Lower leg skin (tissue), 4 donors: Measurements from ENCODE around the gene CELF2. TPM values are rescaled to one million over a fixed set of nuclear protein-coding genes. Genes with fewer than 3 reads are reported as not detected.

ENCODE experiments used
- DNase-seq, 2 donors: peaks; one replicate each; pipeline ENCODE4 v3.0.0-alpha.2; 2019; ENCODE audit warnings: low spot score in 2 of 2
- H3K4me3 ChIP-seq: fragments of 200-600 bp; sonication (generic); 2 replicates; pipeline ENCODE4 v1.5.1; 2017; ENCODE audit warnings: mild to moderate bottlenecking, low read depth; ENCODE audit not compliant: poor library complexity, severe bottlenecking
- CTCF ChIP-seq, 3 donors: fragments of 450-650 bp; IDR thresholded peaks; one replicate each; pipeline ENCODE4 v1.5.1; 2016; ENCODE audit warnings: antibody characterized with exemption in 3 of 3, mild to moderate bottlenecking in 3 of 3, moderate library complexity in 2 of 3
- POLR2A ChIP-seq, 2 donors: fragments of 450-650 bp; IDR thresholded peaks; one replicate each; pipeline ENCODE4 v1.6.1; 2016 to 2017; ENCODE audit warnings: antibody characterized with exemption in 2 of 2, mild to moderate bottlenecking in 1 of 2, moderate library complexity in 1 of 2
- WGBS, 2 donors: methylation state at CpG; one replicate each; pipeline ENCODE4 v1.1.5; 2018; 5-methylcytosine and 5-hydroxymethylcytosine counted together
- intact Hi-C: fragments of 100-400 bp; cut with DNase I; formaldehyde crosslinking; loops from one replicate; pipeline ENCODE4 v1.15.0; 2023; ENCODE audit warnings: low total_unique reads
- total RNA-seq, 4 donors: library from RNA; depleted of rRNA; stranded (reverse); fragments of >200 nt; gene quantifications; one replicate each; pipeline ENCODE4 v1.1.0, GENCODE V29; 2016

Gene CELF2
- total RNA-seq = 10 to 100 TPM; 16.9 to 39.9 (median 20.7) TPM

- 2% methylated on average over 30 to 37 of the region's 133 CpGs for WGBS, 2 donors
- TF ChIP-seq CTCF (IDR thresholded peaks at IDR 0.05) (no peak), POLR2A (IDR thresholded peaks at IDR 0.05) (no peak)
- intact Hi-C loops = no loop called here
- H3K4me3 ChIP-seq = peak within 1 kb of the TSS; percentile 78
- peak in 1 of 2 donors; percentile 91 for DNase-seq
Observed at GRCh38 chr10:11017570-11018431, at the start of gene CELF2. TSS of gene CELF2 (plus strand) at chr10:11017872. CDS start at chr10:11018090, 218 bp downstream.

- 89 to 92% methylated on average over 4 of the region's 4 CpGs for WGBS, 2 donors
- intact Hi-C loops = no loop called here
- no peak for TF ChIP-seq POLR2A (IDR thresholded peaks at IDR 0.05)
- no peak for TF ChIP-seq CTCF (IDR thresholded peaks at IDR 0.05)
Observed at GRCh38 chr10:10968257-10968588, 49.4 kb upstream of the CELF2 start.

GRCh38 chr10:10973310-10973709 is 44.4 kb upstream of the CELF2 start:
- TF ChIP-seq POLR2A (IDR thresholded peaks at IDR 0.05) (no peak), CTCF (IDR thresholded peaks at IDR 0.05) (no peak)
- H3K4me3 ChIP-seq = no peak overlapping the region
- intact Hi-C loops = no loop called here
- no peak for DNase-seq
- 86 to 96% methylated on average over 5 of the region's 5 CpGs for WGBS, 2 donors

More at GRCh38 chr10:10968257-10968588, 49.4 kb upstream of the CELF2 start:
- DNase-seq = no peak
- H3K4me3 ChIP-seq = no peak overlapping the region

GRCh38 chr10:10975647-10976046 is 42.0 kb upstream of the CELF2 start:
- WGBS, 2 donors = 73 to 79% methylated on average over 2 of the region's 2 CpGs
- intact Hi-C loops = no loop called here

GRCh38 chr10:10976652-10977051 is 41.0 kb upstream of the CELF2 start:
- TF ChIP-seq CTCF (IDR thresholded peaks at IDR 0.05) (no peak), POLR2A (IDR thresholded peaks at IDR 0.05) (no peak)
- WGBS, 2 donors = 75 to 81% methylated on average over 4 of the region's 4 CpGs
- no peak for DNase-seq
- intact Hi-C loops = no loop called here
- H3K4me3 ChIP-seq = no peak overlapping the region

More at GRCh38 chr10:10975647-10976046, 42.0 kb upstream of the CELF2 start:
- no peak for DNase-seq
- H3K4me3 ChIP-seq = no peak overlapping the region
- TF ChIP-seq CTCF (IDR thresholded peaks at IDR 0.05) = no peak
- TF ChIP-seq POLR2A (IDR thresholded peaks at IDR 0.05) = no peak
